ENCODE data around the gene PROSER3.
"Not testable (repeated sequence)": the region's sequence is repeated elsewhere in the genome, so short reads cannot be mapped to it uniquely, and the experiment has no call there.

PROSER3 gene

GRCh38 chr19:35792312-35792711 lies 34.3 kb downstream of the PROSER3 start:
- no peak for DNase-seq (ENCODE audit: low read depth)

DNA sequence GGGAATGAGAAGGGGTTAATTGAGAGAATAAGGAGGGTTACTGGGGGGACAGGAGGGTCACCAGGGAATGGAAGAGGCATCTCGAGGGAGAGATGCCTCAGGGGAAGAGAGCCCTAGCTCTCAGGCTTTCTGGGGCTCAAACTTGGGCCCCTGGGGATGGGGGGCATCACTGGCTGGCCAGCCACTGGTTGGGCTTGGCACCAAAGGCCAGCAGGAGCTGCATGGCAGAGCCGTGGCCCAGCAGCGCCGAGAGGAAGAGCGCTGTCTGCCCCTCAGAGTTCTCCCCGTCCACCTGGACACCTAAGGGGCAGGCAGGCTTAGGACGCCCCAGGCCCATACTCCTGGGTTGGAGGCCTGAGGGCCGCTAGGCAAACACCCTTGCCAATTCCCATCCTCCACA lies 34.9 kb downstream of the PROSER3 start:
- DNase-seq (ENCODE audit: low read depth) = no peak

GRCh38 chr19:35793381-35794165 lies 35.6 kb downstream of the PROSER3 start:
- no peak for DNase-seq (ENCODE audit: low read depth)

DNA sequence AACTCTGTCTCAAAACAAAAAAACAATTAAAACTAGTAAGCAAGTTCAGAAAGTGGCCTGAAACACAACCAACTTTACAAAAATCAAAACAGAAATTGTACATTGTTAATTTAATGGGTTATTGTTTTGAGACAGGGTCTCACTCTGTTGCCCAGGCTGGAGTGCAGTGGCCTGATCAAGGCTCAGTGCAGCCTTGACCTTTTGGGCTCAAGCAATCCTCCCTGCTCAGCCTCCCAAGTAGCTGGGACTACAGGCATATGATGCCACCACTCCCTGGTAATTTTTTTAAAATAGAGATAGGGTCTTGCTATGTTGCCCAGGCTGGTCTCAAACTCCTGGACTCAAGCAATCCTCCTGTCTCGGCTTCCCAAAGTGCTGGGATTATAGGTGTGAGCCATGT lies 37.6 kb downstream of the PROSER3 start:
- not testable (repeated sequence) for DNase-seq (ENCODE audit: low read depth)

GRCh38 chr19:35796645-35797542 lies 38.9 kb downstream of the PROSER3 start:
- no peak for DNase-seq (ENCODE audit: low read depth)

DNA sequence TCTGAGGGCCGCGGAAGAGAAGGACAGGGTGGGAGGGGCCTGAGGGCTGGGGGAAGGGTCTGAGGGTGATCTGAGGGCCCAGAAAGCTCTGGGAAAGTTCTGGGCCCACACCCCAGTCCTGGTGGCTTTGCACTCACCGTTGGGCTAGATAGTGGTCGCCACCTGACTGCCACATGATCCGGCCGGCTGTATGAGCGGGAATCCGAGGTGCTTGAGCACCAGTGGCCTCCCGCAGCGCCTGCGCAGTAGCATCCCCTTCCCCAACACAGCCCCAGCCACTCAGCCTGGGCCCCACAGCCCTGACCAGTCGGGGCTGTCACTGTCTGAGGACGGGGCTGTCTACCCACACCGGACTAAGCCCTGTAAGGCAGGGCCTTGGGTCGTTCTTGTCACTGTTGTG lies 39.7 kb downstream of the PROSER3 start:
- DNase-seq (ENCODE audit: low read depth) = no peak

- DNase-seq (ENCODE audit: low read depth) = no peak
Observed at GRCh38 chr19:35801828-35802227, 43.9 kb downstream of the PROSER3 start.

DNA sequence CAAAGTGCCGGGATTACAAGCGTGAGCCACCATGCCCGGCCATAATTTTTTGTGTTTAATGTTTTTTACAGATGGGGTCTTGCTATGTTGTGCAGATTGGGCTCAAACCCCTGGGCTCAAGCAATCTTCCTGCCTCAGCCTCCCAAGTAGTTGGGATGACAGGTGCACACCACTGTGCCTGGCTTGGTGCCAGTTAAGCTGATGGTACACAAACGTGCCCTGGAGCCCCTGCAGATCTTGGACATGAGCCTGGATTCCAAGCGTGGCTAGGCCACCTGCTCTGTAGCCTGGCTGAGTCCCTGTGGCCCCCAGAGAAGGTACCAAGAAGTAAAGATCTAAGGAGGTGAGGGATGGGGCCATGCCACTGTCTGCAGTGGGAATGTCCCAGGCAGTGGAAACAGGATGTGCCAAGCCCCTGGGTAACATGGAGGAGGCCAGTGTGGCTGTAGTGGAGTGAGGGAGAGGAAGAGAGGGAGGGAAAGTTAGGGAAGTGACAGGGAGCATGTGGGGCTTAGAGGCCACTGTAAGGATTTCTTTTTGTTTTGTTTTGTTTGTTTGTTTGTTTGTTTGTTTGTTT lies 47.6 kb downstream of the PROSER3 start:
- no peak for DNase-seq (ENCODE audit: low read depth)

DNA sequence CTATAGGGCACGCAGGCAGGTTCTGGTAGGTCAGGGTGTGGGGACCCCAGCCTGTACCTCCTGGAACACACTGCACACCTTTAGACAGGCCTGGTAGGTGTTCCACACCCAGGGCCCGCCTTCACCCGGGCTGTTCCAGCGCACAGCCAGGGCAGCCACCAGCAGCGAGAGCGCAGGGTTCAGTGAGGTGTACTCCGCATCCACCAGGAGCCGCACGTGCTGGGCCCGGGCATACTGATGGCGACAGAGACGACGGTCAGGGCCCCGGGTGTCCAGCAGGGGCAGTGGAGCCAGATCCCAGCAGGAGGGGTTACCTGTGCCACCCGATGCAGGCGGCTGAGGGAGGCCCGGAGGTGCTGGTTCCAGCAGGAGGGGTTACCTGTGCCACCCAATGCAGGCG lies 48.6 kb downstream of the PROSER3 start:
- DNase-seq (ENCODE audit: low read depth) = no peak

- DNase-seq (ENCODE audit: low read depth) = no peak
Observed at GRCh38 chr19:35807633-35808032, 49.7 kb downstream of the PROSER3 start.

- no peak for DNase-seq (ENCODE audit: low read depth)
Observed at GRCh38 chr19:35811317-35812219, 53.6 kb downstream of the PROSER3 start.

DNA sequence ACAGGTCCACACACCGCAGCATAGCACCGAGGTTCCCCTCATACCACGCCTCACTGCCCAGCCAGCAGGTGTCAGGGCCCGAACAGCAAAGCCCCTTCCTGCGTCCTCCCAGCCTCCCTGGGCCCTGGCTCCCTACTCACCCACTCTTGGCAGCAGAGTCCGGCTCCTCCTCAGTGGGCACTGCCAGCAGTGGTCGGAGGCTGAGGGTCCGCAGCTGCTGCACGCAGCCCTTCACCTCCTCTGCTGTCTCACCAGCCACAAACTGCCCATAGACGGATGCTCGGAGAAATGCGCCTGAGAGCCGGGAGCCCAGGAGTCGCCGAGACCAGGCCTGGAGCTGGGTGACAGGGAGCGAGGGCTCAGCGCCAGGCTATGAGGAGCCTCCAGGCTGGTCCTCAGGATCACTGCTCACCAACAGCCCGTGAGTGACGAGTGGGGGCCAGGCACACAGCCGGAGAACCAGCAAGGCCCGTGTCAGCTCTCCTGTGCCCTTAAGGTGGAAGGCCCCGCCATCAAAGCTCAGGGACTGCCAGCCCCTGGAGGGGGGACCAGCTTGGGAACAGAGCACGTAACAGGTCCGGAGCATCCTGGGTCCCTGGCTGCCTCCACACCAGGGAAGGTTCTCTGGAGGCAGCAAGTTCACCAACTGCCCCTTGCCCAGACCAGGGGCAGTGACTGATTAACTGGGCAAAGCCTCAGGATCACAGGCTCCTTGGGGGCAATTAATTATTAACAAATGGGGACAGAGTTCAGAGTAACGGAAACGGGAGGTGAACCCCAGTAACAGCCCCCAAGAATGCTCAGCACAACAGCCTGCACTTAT lies 54.5 kb downstream of the PROSER3 start, which contains the start of gene PRODH2:
Gene PRODH2, minus strand, starts transcription at position 626 of the 823 bp plus-strand sequence. Its CDS starts 40 bp downstream, at position 586.
- DNase-seq (ENCODE audit: low read depth) = no peak

DNA sequence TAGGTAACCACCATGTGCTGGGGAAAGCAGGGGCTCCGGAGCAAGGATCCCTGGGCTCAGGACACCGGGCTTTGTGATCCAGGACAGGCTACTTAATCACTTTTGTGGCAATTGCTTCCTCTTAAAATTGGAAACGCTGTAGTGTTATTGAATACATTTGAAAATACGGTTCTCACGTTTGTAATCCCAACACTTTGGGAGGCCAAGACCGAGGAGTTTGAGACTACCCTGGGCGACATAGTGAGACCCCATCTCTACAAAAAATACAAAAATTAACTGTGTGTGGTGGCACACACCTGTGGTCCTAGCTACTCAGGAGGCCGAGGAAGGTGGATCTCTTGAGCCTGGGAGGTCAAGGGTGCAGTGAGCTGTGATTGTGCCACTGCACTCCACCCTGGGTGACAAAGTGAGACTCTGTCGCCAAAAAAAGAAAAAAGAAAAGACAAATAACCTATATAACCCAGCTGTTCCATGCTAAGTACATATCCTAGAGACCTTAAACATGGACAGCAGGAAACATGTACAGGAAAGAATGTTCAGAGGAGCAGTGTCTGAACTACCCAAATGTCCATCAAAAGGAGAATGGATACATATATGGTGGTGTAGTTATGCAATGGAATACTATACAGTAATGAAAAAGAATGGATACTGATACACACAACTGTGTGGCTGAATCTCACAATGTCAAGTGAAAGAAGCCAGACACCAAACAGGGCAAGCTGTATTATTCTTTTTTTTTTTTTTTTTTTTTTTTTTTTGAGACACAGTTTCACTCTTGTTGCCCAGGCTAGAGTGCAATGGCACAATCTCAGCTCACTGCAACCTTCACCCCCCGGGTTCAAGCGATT lies 55.3 kb downstream of the PROSER3 start:
- no peak for DNase-seq (ENCODE audit: low read depth)

DNA sequence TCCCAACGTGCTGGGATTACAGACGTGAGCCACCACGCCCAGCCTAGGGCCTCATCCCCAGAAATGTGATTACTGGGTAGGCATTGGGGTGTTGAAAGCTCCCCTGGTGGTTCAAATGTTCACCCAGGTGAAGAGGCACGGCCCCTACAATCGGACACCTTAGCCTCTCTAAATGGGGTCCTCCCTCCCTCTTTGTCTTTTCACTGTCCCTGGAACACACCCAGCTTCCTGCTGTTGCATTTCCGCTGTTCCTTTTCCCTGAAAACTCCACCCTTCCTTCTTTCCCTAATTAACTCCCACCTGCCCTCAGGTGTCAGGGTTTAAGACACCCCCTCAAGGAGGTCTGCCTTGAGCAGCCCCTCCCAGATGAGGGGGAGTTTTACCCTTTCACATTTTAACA lies 58.3 kb downstream of the PROSER3 start:
- no peak for DNase-seq (ENCODE audit: low read depth)

- no peak for DNase-seq (ENCODE audit: low read depth)
Observed at GRCh38 chr19:35816846-35817245, 58.9 kb downstream of the PROSER3 start.

DNA sequence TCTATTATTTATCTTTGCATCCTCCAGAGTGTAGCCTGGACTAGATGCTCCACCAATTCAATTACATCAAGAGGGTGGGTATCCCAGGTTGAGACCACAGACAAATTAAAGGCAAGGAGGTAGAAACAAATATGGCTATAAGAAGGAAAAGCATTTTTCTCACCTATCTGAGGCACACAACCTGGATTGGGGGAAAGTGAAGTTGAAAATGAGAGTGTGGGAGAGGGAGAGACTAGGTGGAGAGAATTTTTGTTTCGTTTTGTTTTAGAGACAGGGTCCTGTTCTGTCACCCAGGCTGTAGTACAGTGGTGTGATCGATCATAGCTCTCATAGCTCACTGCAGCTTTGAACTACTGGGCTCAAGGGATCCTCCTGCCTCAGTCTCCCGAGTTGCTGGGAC lies 60.5 kb downstream of the PROSER3 start:
- DNase-seq (ENCODE audit: low read depth) = no peak
